GM20000 (cell line): ENCODE measurements around the gene C10orf53.

ENCODE experiments used
- DNase-seq: peaks from one replicate; pipeline ENCODE4 v3.0.0; 2012; ENCODE audit warnings: low spot score
- CTCF ChIP-seq: IDR thresholded peaks from 2 replicates; pipeline ENCODE4 v1.5.1; 2012; ENCODE audit warnings: mild to moderate bottlenecking, control low read depth; ENCODE audit errors: extremely low read depth, missing control alignments

C10orf53 gene

GRCh38 chr10:49738616-49739360 lies 59.3 kb downstream of the C10orf53 start:
- DNase-seq: no peak
- no peak for TF ChIP-seq CTCF

- no peak for DNase-seq
- no peak for TF ChIP-seq CTCF
These were observed 60.0 kb downstream of the C10orf53 start for GRCh38 chr10:49739426-49739825.

DNA sequence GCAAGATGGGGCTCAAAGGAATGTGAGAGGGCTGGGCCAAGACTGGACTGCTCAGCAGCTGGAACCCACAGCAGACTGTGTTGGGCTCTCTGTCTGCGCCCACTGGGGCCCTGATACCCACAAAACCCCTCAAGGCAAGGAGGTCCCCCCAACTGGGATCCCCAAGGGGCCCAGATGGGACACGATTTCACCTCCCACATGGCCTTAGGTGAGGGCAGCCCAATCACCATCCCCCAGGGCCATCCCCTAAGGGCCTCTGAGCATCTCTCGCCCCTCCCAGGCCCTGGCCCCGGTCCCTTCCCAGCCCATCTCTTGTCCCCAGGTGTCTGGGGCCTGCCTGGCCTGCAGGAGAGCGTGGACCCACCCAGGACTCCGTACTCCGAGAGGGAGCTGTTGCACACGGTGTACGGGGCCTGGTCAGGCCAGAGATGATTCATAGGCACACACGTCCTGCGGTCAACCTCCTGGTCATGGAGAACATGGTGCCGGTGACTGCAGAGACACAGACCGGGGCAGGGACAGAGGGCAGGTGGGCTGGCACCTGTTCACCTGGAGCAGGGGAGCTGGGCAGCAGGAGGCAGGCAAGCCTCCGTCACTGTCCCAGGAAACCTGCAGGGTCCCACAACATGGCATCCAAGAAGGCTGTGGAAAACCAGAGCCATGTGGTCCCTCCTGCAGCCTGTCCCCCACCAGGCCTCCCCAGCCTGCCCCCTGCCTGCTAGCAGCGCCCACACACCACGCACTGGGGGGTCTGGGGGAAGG lies 61.1 kb downstream of the C10orf53 start:
- no peak for TF ChIP-seq CTCF
- DNase-seq: no peak

DNA sequence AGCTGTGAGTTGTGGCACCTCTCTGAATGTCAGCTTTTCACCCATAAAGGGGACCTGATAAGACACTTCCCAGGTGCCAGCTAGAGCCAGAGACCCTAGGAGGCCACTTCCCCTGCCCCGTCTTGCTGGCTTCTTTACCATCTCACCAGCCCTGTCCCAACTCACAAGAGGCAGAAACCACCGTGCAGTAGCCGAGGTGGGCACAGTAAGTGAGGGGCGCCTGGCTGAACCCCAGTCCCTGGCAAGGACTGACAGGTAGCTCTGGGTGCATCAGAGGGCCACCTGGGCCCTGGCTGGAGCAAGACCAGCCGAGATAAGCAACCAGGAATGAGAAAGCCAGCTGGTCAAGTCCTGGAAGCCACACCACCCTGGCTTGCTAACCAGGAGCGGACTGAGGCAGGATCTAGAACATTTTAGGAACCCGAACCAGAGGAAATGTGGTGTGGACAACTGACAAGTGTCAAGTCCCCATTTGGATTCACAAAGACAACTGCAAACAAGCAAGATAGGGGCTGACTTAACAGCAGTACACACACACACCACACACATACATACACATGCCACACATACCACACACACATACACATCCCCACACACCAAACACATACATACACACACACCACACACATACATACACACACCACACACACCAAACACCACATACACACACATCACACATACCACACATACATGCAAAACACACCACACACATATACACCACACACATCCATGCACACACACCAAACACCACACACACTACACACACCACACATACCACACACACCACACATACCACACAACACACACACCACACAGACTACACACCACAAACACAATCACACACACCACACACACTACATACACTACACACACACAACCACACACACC lies 61.9 kb downstream of the C10orf53 start:
- no peak for DNase-seq
- no peak for TF ChIP-seq CTCF

- DNase-seq: no peak
- TF ChIP-seq CTCF: no peak
These were observed 63.4 kb downstream of the C10orf53 start for GRCh38 chr10:49742683-49743463.

GRCh38 chr10:49743464-49744075 lies 64.1 kb downstream of the C10orf53 start:
- TF ChIP-seq CTCF: no peak
- no peak for DNase-seq
